WI38 (cell line): Measurements from ENCODE around the gene RTF2.

Experiments used
- H3K4me3 ChIP-seq: 2 replicates; pipeline ENCODE4 v1.5.1; 2011; ENCODE audit warnings: low read depth, mild to moderate bottlenecking, control low read depth, low read length
- CTCF ChIP-seq: IDR thresholded peaks from 2 replicates; pipeline ENCODE4 v1.5.1; 2012; ENCODE audit warnings: low read depth, mild to moderate bottlenecking, control low read depth, low read length

The RTF2 gene

GRCh38 chr20:56566621-56567020 is 98.2 kb downstream of the RTF2 start:
- no peak overlapping the region for H3K4me3 ChIP-seq
- no peak for TF ChIP-seq CTCF
